PFSK-1 (cell line): ENCODE data around the gene MBOAT7.

Source experiments
- SIN3A ChIP-seq: IDR thresholded peaks from 2 replicates; pipeline ENCODE4 v1.6.1; 2012; ENCODE audit warnings: mild to moderate bottlenecking, low read length, moderate library complexity, borderline replicate concordance; ENCODE audit not compliant: insufficient read depth
- TF ChIP-seq, protein P1 (sequence below), 2 experiments: IDR thresholded peaks; 2 replicates each; pipeline versions ENCODE4 v1.6.1 to v1.8.0; 2011 to 2012; ENCODE audit warnings: low read depth in 2 of 2, low read length in 2 of 2, control low read depth in 1 of 2, inconsistent platforms in 1 of 2, mild to moderate bottlenecking in 1 of 2, moderate library complexity in 1 of 2; ENCODE audit not compliant: insufficient read depth in 1 of 2

DNA sequence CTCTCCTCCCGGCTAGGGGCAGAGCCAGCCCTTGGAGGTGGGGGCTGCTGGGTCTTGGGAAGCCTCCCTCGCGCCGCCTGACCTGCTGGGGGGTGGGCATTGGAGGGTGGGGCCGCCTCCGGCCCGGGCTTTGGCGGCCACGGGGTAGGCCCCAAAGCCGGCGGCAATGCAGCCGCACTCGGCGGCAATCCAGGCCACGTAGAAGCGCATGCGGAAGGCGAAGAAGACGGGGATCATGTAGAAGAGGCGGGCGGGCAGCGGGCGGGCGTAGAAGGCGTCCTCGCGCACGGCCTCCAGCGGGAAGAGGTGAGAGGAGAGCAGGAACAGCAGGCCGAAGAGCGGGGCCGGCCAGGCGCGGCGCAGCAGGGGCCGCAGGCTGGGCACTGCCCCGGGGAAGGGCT, 8.7 kb downstream of the MBOAT7 start:
- TF ChIP-seq, protein P1, sequence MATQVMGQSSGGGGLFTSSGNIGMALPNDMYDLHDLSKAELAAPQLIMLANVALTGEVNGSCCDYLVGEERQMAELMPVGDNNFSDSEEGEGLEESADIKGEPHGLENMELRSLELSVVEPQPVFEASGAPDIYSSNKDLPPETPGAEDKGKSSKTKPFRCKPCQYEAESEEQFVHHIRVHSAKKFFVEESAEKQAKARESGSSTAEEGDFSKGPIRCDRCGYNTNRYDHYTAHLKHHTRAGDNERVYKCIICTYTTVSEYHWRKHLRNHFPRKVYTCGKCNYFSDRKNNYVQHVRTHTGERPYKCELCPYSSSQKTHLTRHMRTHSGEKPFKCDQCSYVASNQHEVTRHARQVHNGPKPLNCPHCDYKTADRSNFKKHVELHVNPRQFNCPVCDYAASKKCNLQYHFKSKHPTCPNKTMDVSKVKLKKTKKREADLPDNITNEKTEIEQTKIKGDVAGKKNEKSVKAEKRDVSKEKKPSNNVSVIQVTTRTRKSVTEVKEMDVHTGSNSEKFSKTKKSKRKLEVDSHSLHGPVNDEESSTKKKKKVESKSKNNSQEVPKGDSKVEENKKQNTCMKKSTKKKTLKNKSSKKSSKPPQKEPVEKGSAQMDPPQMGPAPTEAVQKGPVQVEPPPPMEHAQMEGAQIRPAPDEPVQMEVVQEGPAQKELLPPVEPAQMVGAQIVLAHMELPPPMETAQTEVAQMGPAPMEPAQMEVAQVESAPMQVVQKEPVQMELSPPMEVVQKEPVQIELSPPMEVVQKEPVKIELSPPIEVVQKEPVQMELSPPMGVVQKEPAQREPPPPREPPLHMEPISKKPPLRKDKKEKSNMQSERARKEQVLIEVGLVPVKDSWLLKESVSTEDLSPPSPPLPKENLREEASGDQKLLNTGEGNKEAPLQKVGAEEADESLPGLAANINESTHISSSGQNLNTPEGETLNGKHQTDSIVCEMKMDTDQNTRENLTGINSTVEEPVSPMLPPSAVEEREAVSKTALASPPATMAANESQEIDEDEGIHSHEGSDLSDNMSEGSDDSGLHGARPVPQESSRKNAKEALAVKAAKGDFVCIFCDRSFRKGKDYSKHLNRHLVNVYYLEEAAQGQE (IDR thresholded peaks at IDR 0.05; ENCODE audit: insufficient read depth in 1 of 2, low read depth in 2 of 2, low read length in 2 of 2): no peak
- no peak for TF ChIP-seq SIN3A
